Trophoblast cell (in vitro differentiated cells and primary cell): ENCODE results near the gene BICC1.

Experiments
- DNase-seq, 2 donors: peaks; one replicate each; pipeline ENCODE4 v3.0.0-alpha.2; 2016
- H2AFZ ChIP-seq: 2 replicates; pipeline ENCODE4 v1.6.1; 2013; ENCODE audit warnings: low read length, moderate library complexity, mild to moderate bottlenecking; ENCODE audit not compliant: insufficient read depth, poor library complexity
- H2AK5ac ChIP-seq: 2 replicates; pipeline ENCODE4 v1.6.1; 2013; ENCODE audit warnings: mild to moderate bottlenecking, low read length
- H2BK120ac ChIP-seq: 2 replicates; pipeline ENCODE4 v1.6.1; 2013; ENCODE audit warnings: low read length, mild to moderate bottlenecking, moderate library complexity; ENCODE audit not compliant: insufficient read depth, poor library complexity
- H2BK12ac ChIP-seq: 2 replicates; pipeline ENCODE4 v1.6.1; 2013; ENCODE audit warnings: mild to moderate bottlenecking, low read length, moderate library complexity
- H2BK5ac ChIP-seq: 2 replicates; pipeline ENCODE4 v1.6.1; 2013; ENCODE audit warnings: low read length, low read depth, moderate library complexity, mild to moderate bottlenecking; ENCODE audit not compliant: poor library complexity
- H3K14ac ChIP-seq: 2 replicates; pipeline ENCODE4 v1.6.1; 2013; ENCODE audit warnings: mild to moderate bottlenecking, low read length
- H3K18ac ChIP-seq: 2 replicates; pipeline ENCODE4 v1.6.1; 2013; ENCODE audit warnings: mild to moderate bottlenecking, low read length
- H3K23ac ChIP-seq: 2 replicates; pipeline ENCODE4 v1.6.1; 2013; ENCODE audit warnings: low read length
- H3K27ac ChIP-seq: 2 replicates; pipeline ENCODE4 v1.5.1; 2013; ENCODE audit warnings: low read depth, mild to moderate bottlenecking, inconsistent platforms, low read length, moderate library complexity
- H3K27me3 ChIP-seq: 2 replicates; pipeline ENCODE4 v1.6.1; 2013; ENCODE audit warnings: inconsistent platforms, mild to moderate bottlenecking, low read length, moderate library complexity; ENCODE audit not compliant: insufficient read depth
- H3K36me3 ChIP-seq, 2 experiments: 1 replicate in 1 of 2; 2 replicates in 1 of 2; pipeline ENCODE4 v1.6.1; 2013; ENCODE audit warnings: low read length in 2 of 2, mild to moderate bottlenecking in 2 of 2, moderate library complexity in 1 of 2; ENCODE audit not compliant: insufficient read depth in 2 of 2, control insufficient read depth in 1 of 2
- H3K4ac ChIP-seq: 2 replicates; pipeline ENCODE4 v1.6.1; 2013; ENCODE audit warnings: low read depth, mild to moderate bottlenecking, low read length, moderate library complexity
- H3K4me1 ChIP-seq, 2 experiments: 1 replicate in 1 of 2; 2 replicates in 1 of 2; pipeline ENCODE4 v1.6.1; 2013; ENCODE audit warnings: low read length in 2 of 2, mild to moderate bottlenecking in 2 of 2, moderate library complexity in 1 of 2; ENCODE audit not compliant: insufficient read depth in 2 of 2, control insufficient read depth in 1 of 2
- H3K4me2 ChIP-seq: 2 replicates; pipeline ENCODE4 v1.6.1; 2013; ENCODE audit warnings: inconsistent platforms, mild to moderate bottlenecking, low read length, moderate library complexity
- H3K4me3 ChIP-seq: 2 replicates; pipeline ENCODE4 v1.5.1; 2013; ENCODE audit warnings: mild to moderate bottlenecking, low read depth, low read length, inconsistent platforms
- H3K79me1 ChIP-seq: one replicate; pipeline ENCODE4 v1.6.1; 2013; ENCODE audit warnings: low read length
- H3K79me2 ChIP-seq: 2 replicates; pipeline ENCODE4 v1.6.1; 2013; ENCODE audit warnings: low read length, mild to moderate bottlenecking; ENCODE audit not compliant: control insufficient read depth, insufficient read depth, poor library complexity
- H3K9ac ChIP-seq: 2 replicates; pipeline ENCODE4 v1.6.1; 2013; ENCODE audit warnings: mild to moderate bottlenecking, low read length
- H3K9me3 ChIP-seq: 2 replicates; pipeline ENCODE4 v1.6.1; 2013; ENCODE audit warnings: low read depth, mild to moderate bottlenecking, control low read depth, inconsistent platforms, low read length; ENCODE audit not compliant: insufficient read depth
- H4K12ac ChIP-seq: 2 replicates; pipeline ENCODE4 v1.6.1; 2013; ENCODE audit warnings: low read depth, mild to moderate bottlenecking, low read length, moderate library complexity
- H4K8ac ChIP-seq: 2 replicates; pipeline ENCODE4 v1.6.1; 2013; ENCODE audit warnings: low read depth, mild to moderate bottlenecking, low read length, moderate library complexity
- H4K91ac ChIP-seq: one replicate; pipeline ENCODE4 v1.6.1; 2013; ENCODE audit warnings: low read depth, mild to moderate bottlenecking, low read length, moderate library complexity
- WGBS: extraction: QIAGEN DNeasy Blood & Tissue Kit; methylation state at CpG from one replicate; pipeline ENCODE4 v1.1.7; 2013; ENCODE audit warnings: missing lambda C conversion rate; ENCODE audit not compliant: insufficient read length, insufficient coverage; ENCODE audit errors: extremely low coverage; 5-methylcytosine and 5-hydroxymethylcytosine counted together

Gene BICC1

GRCh38 chr10:58653139-58653538, 140.5 kb downstream of the BICC1 start:
- peak in 1 of 2 donors; percentile 24 for DNase-seq
- H3K79me1 ChIP-seq: no peaks in the 10 kb centered on the region
- H3K4me2 ChIP-seq: peak overlapping the region; percentile 11
- no peak overlapping the region for H2AK5ac ChIP-seq
- H3K4me1 ChIP-seq: peaks cover 0 to 7% of the 10 kb centered on the region in 2 experiments
- H2BK12ac ChIP-seq: no peak overlapping the region
- H4K91ac ChIP-seq: no peak overlapping the region
- H3K27me3 ChIP-seq: no peaks in the 10 kb centered on the region
- H3K23ac ChIP-seq: no peak overlapping the region
- no peak overlapping the region for H4K8ac ChIP-seq
- no peak overlapping the region for H2BK5ac ChIP-seq
- H4K12ac ChIP-seq: no peak overlapping the region
- H3K4ac ChIP-seq: no peak overlapping the region
- no peaks in the 10 kb centered on the region for H3K36me3 ChIP-seq
- H3K27ac ChIP-seq: no peak overlapping the region
- no peaks in the 10 kb centered on the region for H3K79me2 ChIP-seq
- no peak overlapping the region for H3K18ac ChIP-seq
- no peak overlapping the region for H3K14ac ChIP-seq
- no peaks in the 10 kb centered on the region for H3K9me3 ChIP-seq
- no peak overlapping the region for H3K9ac ChIP-seq
- no peak overlapping the region for H3K4me3 ChIP-seq
- no peak overlapping the region for H2BK120ac ChIP-seq
- no peak overlapping the region for H2AFZ ChIP-seq

GRCh38 chr10:58660575-58661255, 148.0 kb downstream of the BICC1 start:
- Histone ChIP-seq H4K12ac (no peak overlapping the region), H3K4me3 (no peak overlapping the region), H2AFZ (no peak overlapping the region), H3K79me2 (no peaks in the 10 kb centered on the region), H2BK12ac (no peak overlapping the region), H4K91ac (no peak overlapping the region), H4K8ac (no peak overlapping the region), H2AK5ac (no peak overlapping the region), H3K4ac (no peak overlapping the region), H3K18ac (no peak overlapping the region), H3K14ac (no peak overlapping the region), H3K9me3 (no peaks in the 10 kb centered on the region), H3K4me2 (no peak overlapping the region), H3K27me3 (no peaks in the 10 kb centered on the region), H3K36me3 (no peaks in the 10 kb centered on the region), H3K79me1 (no peaks in the 10 kb centered on the region), H3K27ac (no peak overlapping the region), H3K23ac (no peak overlapping the region), H2BK120ac (no peak overlapping the region), H3K9ac (no peak overlapping the region), H3K4me1 (no peaks in the 10 kb centered on the region), H2BK5ac (no peak overlapping the region)
- no peak for DNase-seq
- no CpG with 5 or more reads among the region's 5 CpGs for WGBS

- Histone ChIP-seq H2AFZ (no peak overlapping the region), H3K23ac (no peak overlapping the region), H3K9ac (no peak overlapping the region), H3K27me3 (no peaks in the 10 kb centered on the region), H2BK12ac (no peak overlapping the region), H3K14ac (no peak overlapping the region), H2BK120ac (no peak overlapping the region), H4K12ac (no peak overlapping the region), H3K36me3 (no peaks in the 10 kb centered on the region), H3K4ac (no peak overlapping the region), H3K9me3 (no peaks in the 10 kb centered on the region), H3K4me3 (no peak overlapping the region), H4K8ac (no peak overlapping the region), H4K91ac (no peak overlapping the region), H3K79me1 (no peaks in the 10 kb centered on the region), H3K4me1 (no peaks in the 10 kb centered on the region), H3K79me2 (no peaks in the 10 kb centered on the region), H3K4me2 (no peak overlapping the region), H3K27ac (no peak overlapping the region), H2BK5ac (no peak overlapping the region), H3K18ac (no peak overlapping the region), H2AK5ac (no peak overlapping the region)
- no CpG with 5 or more reads among the region's 1 CpG for WGBS
- DNase-seq: no peak
Observed at GRCh38 chr10:58661336-58661735, 148.7 kb downstream of the BICC1 start.

- Histone ChIP-seq H2AFZ (no peak overlapping the region), H2BK12ac (no peak overlapping the region)
- no CpG with 5 or more reads among the region's 2 CpGs for WGBS
Observed at GRCh38 chr10:58661902-58662301, 149.2 kb downstream of the BICC1 start.

More at GRCh38 chr10:58661902-58662301, 149.2 kb downstream of the BICC1 start:
- H3K23ac ChIP-seq: no peak overlapping the region
- H2AK5ac ChIP-seq: no peak overlapping the region
- H3K4me3 ChIP-seq: no peak overlapping the region
- H3K27ac ChIP-seq: no peak overlapping the region
- H3K4me2 ChIP-seq: no peak overlapping the region
- H3K36me3 ChIP-seq: no peaks in the 10 kb centered on the region
- H3K4me1 ChIP-seq: no peaks in the 10 kb centered on the region
- no peak overlapping the region for H3K14ac ChIP-seq
- no peaks in the 10 kb centered on the region for H3K27me3 ChIP-seq
- H3K4ac ChIP-seq: no peak overlapping the region
- no peaks in the 10 kb centered on the region for H3K79me1 ChIP-seq
- peak in 1 of 2 donors; percentile 42 for DNase-seq
- no peak overlapping the region for H4K91ac ChIP-seq
- no peak overlapping the region for H4K8ac ChIP-seq
- no peak overlapping the region for H4K12ac ChIP-seq
- no peak overlapping the region for H3K9ac ChIP-seq
- H2BK120ac ChIP-seq: no peak overlapping the region
- no peaks in the 10 kb centered on the region for H3K79me2 ChIP-seq
- no peak overlapping the region for H2BK5ac ChIP-seq
- H3K18ac ChIP-seq: no peak overlapping the region
- no peaks in the 10 kb centered on the region for H3K9me3 ChIP-seq
